ENCODE measurements around the gene RFESD. TPM values are rescaled to one million over a fixed set of nuclear protein-coding genes. Genes with fewer than 3 reads are reported as not detected.

Gene RFESD
- total and polyA plus RNA-seq, 2 of the 13 experiments (the other 11 are each of a cell fraction or from before 2014, with no cell fraction given), result 1.1 to 2.2 TPM

DNA sequence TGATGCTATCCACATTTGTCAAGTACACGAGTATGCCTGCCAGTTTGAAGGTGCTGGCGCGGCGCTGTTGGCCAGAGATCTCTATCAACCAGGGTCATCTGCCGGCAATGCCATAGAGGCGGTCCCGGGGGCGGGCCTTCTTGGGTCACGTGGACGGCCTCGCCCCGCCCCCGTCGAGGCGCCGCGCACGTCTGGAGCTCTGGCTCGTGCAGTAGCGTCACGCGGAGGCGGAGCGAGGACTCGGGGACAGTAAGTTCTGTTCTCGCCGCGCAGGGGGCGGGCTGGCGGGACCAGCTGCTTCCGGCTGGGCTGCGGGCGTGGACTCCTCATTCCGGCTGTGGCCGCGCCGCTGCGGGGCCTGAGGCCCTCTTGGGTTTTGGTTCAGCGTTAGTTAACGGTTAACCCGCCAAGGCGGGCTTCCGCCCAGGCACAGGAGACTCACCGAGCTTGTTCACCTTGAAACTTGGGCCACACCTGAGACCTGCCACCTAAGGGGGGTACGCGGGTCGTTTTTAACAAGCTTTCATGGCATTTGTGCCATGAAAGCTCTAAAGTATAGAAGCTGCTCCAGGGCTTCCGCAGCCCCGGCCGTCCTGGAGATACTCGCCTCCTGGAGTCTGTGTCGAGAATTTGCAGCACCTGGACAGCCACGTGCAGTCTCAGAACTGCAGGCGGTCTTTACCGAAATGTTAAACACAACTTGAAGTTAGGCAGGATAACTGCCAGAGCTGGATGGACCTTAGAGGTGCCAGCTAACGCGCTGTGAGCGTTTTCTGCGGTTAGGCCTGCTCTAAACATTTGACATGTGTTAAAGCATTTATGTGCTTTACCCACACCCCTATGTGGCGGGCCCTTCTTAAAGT lies at the start of gene RFESD (continued):
- TF ChIP-seq, protein P1, sequence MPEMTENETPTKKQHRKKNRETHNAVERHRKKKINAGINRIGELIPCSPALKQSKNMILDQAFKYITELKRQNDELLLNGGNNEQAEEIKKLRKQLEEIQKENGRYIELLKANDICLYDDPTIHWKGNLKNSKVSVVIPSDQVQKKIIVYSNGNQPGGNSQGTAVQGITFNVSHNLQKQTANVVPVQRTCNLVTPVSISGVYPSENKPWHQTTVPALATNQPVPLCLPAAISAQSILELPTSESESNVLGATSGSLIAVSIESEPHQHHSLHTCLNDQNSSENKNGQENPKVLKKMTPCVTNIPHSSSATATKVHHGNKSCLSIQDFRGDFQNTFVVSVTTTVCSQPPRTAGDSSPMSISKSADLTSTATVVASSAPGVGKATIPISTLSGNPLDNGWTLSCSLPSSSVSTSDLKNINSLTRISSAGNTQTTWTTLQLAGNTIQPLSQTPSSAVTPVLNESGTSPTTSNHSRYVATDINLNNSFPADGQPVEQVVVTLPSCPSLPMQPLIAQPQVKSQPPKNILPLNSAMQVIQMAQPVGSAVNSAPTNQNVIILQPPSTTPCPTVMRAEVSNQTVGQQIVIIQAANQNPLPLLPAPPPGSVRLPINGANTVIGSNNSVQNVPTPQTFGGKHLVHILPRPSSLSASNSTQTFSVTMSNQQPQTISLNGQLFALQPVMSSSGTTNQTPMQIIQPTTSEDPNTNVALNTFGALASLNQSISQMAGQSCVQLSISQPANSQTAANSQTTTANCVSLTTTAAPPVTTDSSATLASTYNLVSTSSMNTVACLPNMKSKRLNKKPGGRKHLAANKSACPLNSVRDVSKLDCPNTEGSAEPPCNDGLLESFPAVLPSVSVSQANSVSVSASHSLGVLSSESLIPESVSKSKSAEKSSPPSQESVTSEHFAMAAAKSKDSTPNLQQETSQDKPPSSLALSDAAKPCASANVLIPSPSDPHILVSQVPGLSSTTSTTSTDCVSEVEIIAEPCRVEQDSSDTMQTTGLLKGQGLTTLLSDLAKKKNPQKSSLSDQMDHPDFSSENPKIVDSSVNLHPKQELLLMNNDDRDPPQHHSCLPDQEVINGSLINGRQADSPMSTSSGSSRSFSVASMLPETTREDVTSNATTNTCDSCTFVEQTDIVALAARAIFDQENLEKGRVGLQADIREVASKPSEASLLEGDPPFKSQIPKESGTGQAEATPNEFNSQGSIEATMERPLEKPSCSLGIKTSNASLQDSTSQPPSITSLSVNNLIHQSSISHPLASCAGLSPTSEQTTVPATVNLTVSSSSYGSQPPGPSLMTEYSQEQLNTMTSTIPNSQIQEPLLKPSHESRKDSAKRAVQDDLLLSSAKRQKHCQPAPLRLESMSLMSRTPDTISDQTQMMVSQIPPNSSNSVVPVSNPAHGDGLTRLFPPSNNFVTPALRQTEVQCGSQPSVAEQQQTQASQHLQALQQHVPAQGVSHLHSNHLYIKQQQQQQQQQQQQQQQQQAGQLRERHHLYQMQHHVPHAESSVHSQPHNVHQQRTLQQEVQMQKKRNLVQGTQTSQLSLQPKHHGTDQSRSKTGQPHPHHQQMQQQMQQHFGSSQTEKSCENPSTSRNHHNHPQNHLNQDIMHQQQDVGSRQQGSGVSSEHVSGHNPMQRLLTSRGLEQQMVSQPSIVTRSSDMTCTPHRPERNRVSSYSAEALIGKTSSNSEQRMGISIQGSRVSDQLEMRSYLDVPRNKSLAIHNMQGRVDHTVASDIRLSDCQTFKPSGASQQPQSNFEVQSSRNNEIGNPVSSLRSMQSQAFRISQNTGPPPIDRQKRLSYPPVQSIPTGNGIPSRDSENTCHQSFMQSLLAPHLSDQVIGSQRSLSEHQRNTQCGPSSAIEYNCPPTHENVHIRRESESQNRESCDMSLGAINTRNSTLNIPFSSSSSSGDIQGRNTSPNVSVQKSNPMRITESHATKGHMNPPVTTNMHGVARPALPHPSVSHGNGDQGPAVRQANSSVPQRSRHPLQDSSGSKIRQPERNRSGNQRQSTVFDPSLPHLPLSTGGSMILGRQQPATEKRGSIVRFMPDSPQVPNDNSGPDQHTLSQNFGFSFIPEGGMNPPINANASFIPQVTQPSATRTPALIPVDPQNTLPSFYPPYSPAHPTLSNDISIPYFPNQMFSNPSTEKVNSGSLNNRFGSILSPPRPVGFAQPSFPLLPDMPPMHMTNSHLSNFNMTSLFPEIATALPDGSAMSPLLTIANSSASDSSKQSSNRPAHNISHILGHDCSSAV (CRISPR knock-in tag; IDR thresholded peaks at IDR 0.05; ENCODE audit: borderline replicate concordance), result no peak
- TF ChIP-seq RFX3 (CRISPR knock-in tag; IDR thresholded peaks at IDR 0.05), result no peak
- TF ChIP-seq, protein P2, sequence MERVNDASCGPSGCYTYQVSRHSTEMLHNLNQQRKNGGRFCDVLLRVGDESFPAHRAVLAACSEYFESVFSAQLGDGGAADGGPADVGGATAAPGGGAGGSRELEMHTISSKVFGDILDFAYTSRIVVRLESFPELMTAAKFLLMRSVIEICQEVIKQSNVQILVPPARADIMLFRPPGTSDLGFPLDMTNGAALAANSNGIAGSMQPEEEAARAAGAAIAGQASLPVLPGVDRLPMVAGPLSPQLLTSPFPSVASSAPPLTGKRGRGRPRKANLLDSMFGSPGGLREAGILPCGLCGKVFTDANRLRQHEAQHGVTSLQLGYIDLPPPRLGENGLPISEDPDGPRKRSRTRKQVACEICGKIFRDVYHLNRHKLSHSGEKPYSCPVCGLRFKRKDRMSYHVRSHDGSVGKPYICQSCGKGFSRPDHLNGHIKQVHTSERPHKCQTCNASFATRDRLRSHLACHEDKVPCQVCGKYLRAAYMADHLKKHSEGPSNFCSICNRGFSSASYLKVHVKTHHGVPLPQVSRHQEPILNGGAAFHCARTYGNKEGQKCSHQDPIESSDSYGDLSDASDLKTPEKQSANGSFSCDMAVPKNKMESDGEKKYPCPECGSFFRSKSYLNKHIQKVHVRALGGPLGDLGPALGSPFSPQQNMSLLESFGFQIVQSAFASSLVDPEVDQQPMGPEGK (CRISPR knock-in tag; IDR thresholded peaks at IDR 0.05), result peak; percentile 80
- peak; percentile 92 for TF ChIP-seq KAT8 (CRISPR knock-in tag; IDR thresholded peaks at IDR 0.05)
- TF ChIP-seq ZNF784 (CRISPR knock-in tag; IDR thresholded peaks at IDR 0.05; ENCODE audit: borderline replicate concordance), result no peak
- TF ChIP-seq RBM22 (optimal IDR thresholded peaks at IDR 0.05; ENCODE audit: low read length), result no peak
- TF ChIP-seq MBNL3 (CRISPR knock-in tag; conservative IDR thresholded peaks at IDR 0.05), result no peak
- peak; percentile 71; the same call in 1 of the 2 replicates for TF ChIP-seq TMF1 (CRISPR knock-in tag; IDR thresholded peaks at IDR 0.05; ENCODE audit: low read depth)
- TF ChIP-seq MEF2D (CRISPR knock-in tag; IDR thresholded peaks at IDR 0.05), result peak; percentile 82
- TF ChIP-seq ARID4A (CRISPR knock-in tag; IDR thresholded peaks at IDR 0.05; ENCODE audit: borderline replicate concordance), result peak; percentile 90; the same call in 1 of the 2 replicates
- TF ChIP-seq ZNF589 (CRISPR knock-in tag; conservative IDR thresholded peaks at IDR 0.05), result 0 out of 2 replicates have a peak, but pooled peaks have one; percentile 46
- TF ChIP-seq SIN3B (IDR thresholded peaks at IDR 0.05; ENCODE audit: low read length), result no peak
